ENCODE data around the gene FRK.
"Not testable (repeated sequence)": the region's sequence is repeated elsewhere in the genome, so short reads cannot be mapped to it uniquely, and the experiment has no call there.

Gene FRK

DNA sequence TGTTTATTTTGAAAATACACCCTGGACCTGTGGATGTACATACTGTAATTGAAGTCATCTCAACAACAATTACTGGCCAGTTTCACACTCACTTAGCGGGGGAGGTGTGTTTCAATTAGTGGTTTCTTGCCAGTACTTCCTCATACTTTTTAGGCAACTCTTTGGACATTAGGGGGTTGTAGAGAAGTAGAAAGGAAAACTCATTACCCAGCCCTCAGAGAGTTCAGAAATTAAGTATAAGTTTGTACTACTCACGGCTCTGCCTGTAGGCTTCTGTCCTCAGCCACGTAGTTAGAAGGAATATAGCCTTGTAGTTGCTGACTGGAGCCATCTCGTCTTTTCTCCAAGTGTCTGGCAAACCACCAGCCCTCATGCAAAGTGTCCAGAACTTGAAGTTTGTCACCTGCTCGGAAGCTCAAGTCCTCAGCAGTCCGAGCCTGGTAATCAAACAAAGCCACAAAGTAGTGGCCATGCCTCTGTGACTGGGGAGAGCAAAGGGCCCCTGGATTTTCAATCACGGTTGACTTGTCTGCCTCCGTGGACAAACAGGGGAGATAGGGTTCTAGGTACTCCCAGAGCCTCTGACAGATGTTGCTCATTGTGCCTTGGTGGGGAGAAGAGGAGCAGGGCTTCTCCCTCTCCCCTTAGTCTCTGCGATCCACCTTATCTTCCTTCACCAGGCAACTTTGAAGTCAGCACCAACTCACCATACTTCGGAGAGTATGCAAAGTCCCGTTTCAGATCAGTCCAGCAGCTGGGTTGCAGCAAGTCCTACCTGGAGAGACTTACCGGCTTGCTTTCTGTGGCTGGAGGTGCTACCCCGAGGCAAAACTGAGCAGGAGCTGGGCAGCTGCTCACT, 749 bp downstream of the FRK start:
- H3K27ac ChIP-seq (ENCODE audit: low read depth, low read length), result peak overlapping the region; percentile 71

GRCh38 chr6:116057766-116058165, 2.9 kb downstream of the FRK start:
- H3K27ac ChIP-seq (ENCODE audit: low read depth, low read length), result no peak overlapping the region
- peaks cover 0 to 23% (median 16%) of the 10 kb centered on the region in 5 donors for H3K4me1 ChIP-seq (ENCODE audit: control insufficient read depth in 5 of 5, insufficient read depth in 5 of 5, low read length in 5 of 5)
- H3K4me3 ChIP-seq (ENCODE audit: low read depth in 1 of 5, low read length in 5 of 5), result no peak overlapping the region
- no peaks in the 10 kb centered on the region for H3K27me3 ChIP-seq (ENCODE audit: control insufficient read depth in 5 of 5, insufficient read depth in 4 of 5, low read length in 5 of 5)
- no peak overlapping the region for H3K9ac ChIP-seq (ENCODE audit: low read length in 5 of 5)
- H3K36me3 ChIP-seq (ENCODE audit: control insufficient read depth in 5 of 5, insufficient read depth in 5 of 5, low read length in 5 of 5), result no peaks in the 10 kb centered on the region
- no peaks in the 10 kb centered on the region for H3K9me3 ChIP-seq (ENCODE audit: control insufficient read depth in 5 of 5, low read length in 5 of 5)

More for the DNA sequence above, 749 bp downstream of the FRK start:
- H3K4me3 ChIP-seq (ENCODE audit: low read depth in 1 of 5, low read length in 5 of 5), result peak overlapping the region; percentile 44 to 77 (median 68)
- no peaks in the 10 kb centered on the region for H3K27me3 ChIP-seq (ENCODE audit: control insufficient read depth in 5 of 5, insufficient read depth in 4 of 5, low read length in 5 of 5)
- no peaks in the 10 kb centered on the region for H3K36me3 ChIP-seq (ENCODE audit: control insufficient read depth in 5 of 5, insufficient read depth in 5 of 5, low read length in 5 of 5)
- H3K9me3 ChIP-seq (ENCODE audit: control insufficient read depth in 5 of 5, low read length in 5 of 5), result no peaks in the 10 kb centered on the region
- H3K4me1 ChIP-seq (ENCODE audit: control insufficient read depth in 5 of 5, insufficient read depth in 5 of 5, low read length in 5 of 5), result peaks cover 0 to 23% (median 16%) of the 10 kb centered on the region in 5 donors
- H3K9ac ChIP-seq (ENCODE audit: low read length in 5 of 5), result peak overlapping the region in 4 of 5 donors; percentile 3 to 72 (median 62)

- Histone ChIP-seq H3K36me3 (ENCODE audit: control insufficient read depth in 5 of 5, insufficient read depth in 5 of 5, low read length in 5 of 5) (no peaks in the 10 kb centered on the region), H3K27ac (ENCODE audit: low read depth, low read length) (no peak overlapping the region), H3K27me3 (ENCODE audit: control insufficient read depth in 5 of 5, insufficient read depth in 4 of 5, low read length in 5 of 5) (no peaks in the 10 kb centered on the region), H3K4me3 (ENCODE audit: low read depth in 1 of 5, low read length in 5 of 5) (no peak overlapping the region), H3K4me1 (ENCODE audit: control insufficient read depth in 5 of 5, insufficient read depth in 5 of 5, low read length in 5 of 5) (peaks cover 0 to 16% (median 10%) of the 10 kb centered on the region in 5 donors), H3K9ac (ENCODE audit: low read length in 5 of 5) (no peak overlapping the region), H3K9me3 (ENCODE audit: control insufficient read depth in 5 of 5, low read length in 5 of 5) (no peaks in the 10 kb centered on the region)
Measured at GRCh38 chr6:116055513-116055912, 5.2 kb downstream of the FRK start.

GRCh38 chr6:116051244-116051643, 9.4 kb downstream of the FRK start:
- no peak overlapping the region for H3K27ac ChIP-seq (ENCODE audit: low read depth, low read length)

DNA sequence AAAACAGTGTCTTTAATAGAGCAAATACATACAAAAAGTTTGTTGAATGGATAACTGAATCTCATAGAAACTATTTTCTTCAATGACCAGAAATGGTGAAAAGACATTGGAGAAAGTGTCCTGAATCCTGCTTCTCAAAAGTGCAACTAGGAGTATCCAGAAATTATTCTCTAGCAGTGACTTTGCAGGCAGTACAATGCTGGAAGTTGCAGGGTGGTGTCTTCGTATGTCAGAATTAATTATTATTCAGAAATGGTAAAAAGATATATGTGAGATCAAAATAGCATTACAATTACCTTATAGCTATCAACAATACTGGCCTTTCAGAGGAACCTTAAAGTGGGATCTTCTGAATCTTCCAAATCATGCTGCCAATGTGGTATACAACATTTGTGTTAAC, 10.0 kb downstream of the FRK start:
- Histone ChIP-seq H3K9me3 (ENCODE audit: control insufficient read depth in 5 of 5, low read length in 5 of 5) (no peaks in the 10 kb centered on the region), H3K27ac (ENCODE audit: low read depth, low read length) (no peak overlapping the region), H3K27me3 (ENCODE audit: control insufficient read depth in 5 of 5, insufficient read depth in 4 of 5, low read length in 5 of 5) (no peaks in the 10 kb centered on the region), H3K9ac (ENCODE audit: low read length in 5 of 5) (no peak overlapping the region), H3K36me3 (ENCODE audit: control insufficient read depth in 5 of 5, insufficient read depth in 5 of 5, low read length in 5 of 5) (no peaks in the 10 kb centered on the region), H3K4me3 (ENCODE audit: low read depth in 1 of 5, low read length in 5 of 5) (no peak overlapping the region), H3K4me1 (ENCODE audit: control insufficient read depth in 5 of 5, insufficient read depth in 5 of 5, low read length in 5 of 5) (peaks cover 0 to 8% (median 0%) of the 10 kb centered on the region in 5 donors)

More at GRCh38 chr6:116051244-116051643, 9.4 kb downstream of the FRK start:
- H3K27me3 ChIP-seq (ENCODE audit: control insufficient read depth in 5 of 5, insufficient read depth in 4 of 5, low read length in 5 of 5), result no peaks in the 10 kb centered on the region
- no peaks in the 10 kb centered on the region for H3K36me3 ChIP-seq (ENCODE audit: control insufficient read depth in 5 of 5, insufficient read depth in 5 of 5, low read length in 5 of 5)
- H3K4me3 ChIP-seq (ENCODE audit: low read depth in 1 of 5, low read length in 5 of 5), result no peak overlapping the region
- no peaks in the 10 kb centered on the region for H3K9me3 ChIP-seq (ENCODE audit: control insufficient read depth in 5 of 5, low read length in 5 of 5)
- peaks cover 0 to 8% (median 0%) of the 10 kb centered on the region in 5 donors for H3K4me1 ChIP-seq (ENCODE audit: control insufficient read depth in 5 of 5, insufficient read depth in 5 of 5, low read length in 5 of 5)
- no peak overlapping the region for H3K9ac ChIP-seq (ENCODE audit: low read length in 5 of 5)

DNA sequence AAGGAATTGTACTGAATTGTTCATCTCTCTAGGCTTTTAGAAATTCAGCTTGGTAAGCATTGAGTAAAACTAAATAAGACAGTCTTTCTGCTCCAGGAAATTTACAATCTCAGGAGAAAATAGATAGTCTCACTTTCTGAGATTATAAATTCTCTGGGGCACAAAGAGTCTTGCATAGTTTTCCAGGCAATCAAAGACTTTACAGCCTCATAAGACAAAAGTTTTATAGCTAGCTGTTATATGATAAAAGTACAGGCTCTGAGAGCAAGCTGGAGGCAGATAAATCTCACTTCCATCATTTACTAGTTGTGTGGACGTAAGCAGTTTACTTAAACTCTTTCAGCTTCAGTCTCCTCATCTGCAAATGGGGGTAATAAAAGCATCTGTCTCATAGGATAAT, 11.4 kb downstream of the FRK start:
- Histone ChIP-seq H3K4me1 (ENCODE audit: control insufficient read depth in 5 of 5, insufficient read depth in 5 of 5, low read length in 5 of 5) (peaks cover 0 to 8% (median 0%) of the 10 kb centered on the region in 5 donors), H3K9ac (ENCODE audit: low read length in 5 of 5) (no peak overlapping the region), H3K27me3 (ENCODE audit: control insufficient read depth in 5 of 5, insufficient read depth in 4 of 5, low read length in 5 of 5) (no peaks in the 10 kb centered on the region), H3K36me3 (ENCODE audit: control insufficient read depth in 5 of 5, insufficient read depth in 5 of 5, low read length in 5 of 5) (no peaks in the 10 kb centered on the region), H3K4me3 (ENCODE audit: low read depth in 1 of 5, low read length in 5 of 5) (no peak overlapping the region), H3K27ac (ENCODE audit: low read depth, low read length) (no peak overlapping the region), H3K9me3 (ENCODE audit: control insufficient read depth in 5 of 5, low read length in 5 of 5) (no peaks in the 10 kb centered on the region)

DNA sequence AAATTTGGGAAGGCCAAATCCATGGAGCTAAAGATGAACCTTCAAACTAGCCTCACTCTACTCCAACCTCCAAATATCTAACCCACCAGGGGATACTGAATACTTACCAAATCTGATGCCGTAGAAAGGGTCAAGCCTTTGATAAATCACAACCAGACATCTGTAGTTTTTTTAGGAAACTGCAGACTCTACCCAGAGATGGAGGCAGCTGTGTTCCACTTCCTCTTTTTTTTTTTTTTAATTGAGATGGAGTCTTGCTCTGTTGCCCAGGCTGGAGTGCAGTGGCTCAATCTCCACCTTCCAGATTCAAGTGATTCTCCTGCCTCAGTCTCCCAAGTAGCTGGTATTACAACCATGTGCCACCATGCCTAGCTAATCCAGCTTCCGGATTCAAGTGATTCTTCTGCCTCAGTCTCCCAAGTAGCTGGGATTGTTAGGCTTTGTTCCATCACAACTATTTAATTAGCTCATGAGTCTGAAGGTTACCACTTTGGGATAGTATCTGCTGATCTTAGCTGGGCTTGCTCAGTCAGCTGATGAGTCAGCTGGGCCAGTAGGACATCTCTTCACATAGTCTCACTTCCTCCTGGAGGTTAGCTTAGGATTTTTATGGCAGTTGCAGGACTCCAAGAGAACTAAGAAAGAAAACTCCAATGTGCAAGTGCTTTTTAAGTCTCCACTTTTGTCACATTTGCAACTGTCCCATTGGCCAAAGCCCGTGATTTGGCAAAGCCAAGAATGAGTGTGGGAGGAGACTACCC, 13.3 kb downstream of the FRK start:
- peaks cover 0 to 4% (median 0%) of the 10 kb centered on the region in 5 donors for H3K9me3 ChIP-seq (ENCODE audit: control insufficient read depth in 5 of 5, low read length in 5 of 5)
- H3K4me3 ChIP-seq (ENCODE audit: low read depth in 1 of 5, low read length in 5 of 5), result no peak overlapping the region
- no peak overlapping the region for H3K9ac ChIP-seq (ENCODE audit: low read length in 5 of 5)
- no peaks in the 10 kb centered on the region for H3K36me3 ChIP-seq (ENCODE audit: control insufficient read depth in 5 of 5, insufficient read depth in 5 of 5, low read length in 5 of 5)
- H3K27ac ChIP-seq (ENCODE audit: low read depth, low read length), result no peak overlapping the region
- no peaks in the 10 kb centered on the region for H3K27me3 ChIP-seq (ENCODE audit: control insufficient read depth in 5 of 5, insufficient read depth in 4 of 5, low read length in 5 of 5)
- peaks cover 0 to 8% (median 0%) of the 10 kb centered on the region in 5 donors for H3K4me1 ChIP-seq (ENCODE audit: control insufficient read depth in 5 of 5, insufficient read depth in 5 of 5, low read length in 5 of 5)

GRCh38 chr6:116046737-116047136, 14.0 kb downstream of the FRK start:
- Histone ChIP-seq H3K36me3 (ENCODE audit: control insufficient read depth in 5 of 5, insufficient read depth in 5 of 5, low read length in 5 of 5) (no peaks in the 10 kb centered on the region), H3K9me3 (ENCODE audit: control insufficient read depth in 5 of 5, low read length in 5 of 5) (peaks cover 0 to 5% (median 0%) of the 10 kb centered on the region in 5 donors), H3K9ac (ENCODE audit: low read length in 5 of 5) (no peak overlapping the region), H3K27me3 (ENCODE audit: control insufficient read depth in 5 of 5, insufficient read depth in 4 of 5, low read length in 5 of 5) (no peaks in the 10 kb centered on the region), H3K4me3 (ENCODE audit: low read depth in 1 of 5, low read length in 5 of 5) (no peak overlapping the region), H3K4me1 (ENCODE audit: control insufficient read depth in 5 of 5, insufficient read depth in 5 of 5, low read length in 5 of 5) (peaks cover 0 to 8% (median 0%) of the 10 kb centered on the region in 5 donors), H3K27ac (ENCODE audit: low read depth, low read length) (no peak overlapping the region)

DNA sequence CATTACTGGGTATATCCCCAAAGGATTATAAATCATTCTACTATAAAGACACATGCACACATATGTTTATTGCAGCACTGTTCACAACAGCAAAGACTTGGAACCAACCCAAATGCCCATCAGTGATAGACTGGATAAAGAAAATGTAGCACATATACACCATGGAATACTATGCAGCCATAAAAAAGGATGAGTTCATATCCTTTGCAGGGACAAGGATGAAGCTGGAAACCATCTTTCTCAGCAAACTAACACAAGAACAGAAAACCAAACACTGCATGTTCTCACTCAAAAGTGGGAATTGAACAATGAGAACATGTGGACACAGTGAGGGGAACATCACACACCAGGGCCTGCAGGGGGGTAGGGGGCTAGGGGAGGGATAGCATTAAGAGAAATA, 14.4 kb downstream of the FRK start:
- not testable (repeated sequence) for H3K9me3 ChIP-seq (ENCODE audit: control insufficient read depth in 5 of 5, low read length in 5 of 5); H3K27ac ChIP-seq (ENCODE audit: low read depth, low read length); H3K36me3 ChIP-seq (ENCODE audit: control insufficient read depth in 5 of 5, insufficient read depth in 5 of 5, low read length in 5 of 5); H3K27me3 ChIP-seq (ENCODE audit: control insufficient read depth in 5 of 5, insufficient read depth in 4 of 5, low read length in 5 of 5); H3K4me1 ChIP-seq (ENCODE audit: control insufficient read depth in 5 of 5, insufficient read depth in 5 of 5, low read length in 5 of 5); H3K4me3 ChIP-seq (ENCODE audit: low read depth in 1 of 5, low read length in 5 of 5); H3K9ac ChIP-seq (ENCODE audit: low read length in 5 of 5)

- Histone ChIP-seq H3K36me3 (ENCODE audit: control insufficient read depth in 5 of 5, insufficient read depth in 5 of 5, low read length in 5 of 5) (no peaks in the 10 kb centered on the region), H3K9ac (ENCODE audit: low read length in 5 of 5) (no peak overlapping the region), H3K9me3 (ENCODE audit: control insufficient read depth in 5 of 5, low read length in 5 of 5) (peaks cover 0 to 5% (median 0%) of the 10 kb centered on the region in 5 donors), H3K27me3 (ENCODE audit: control insufficient read depth in 5 of 5, insufficient read depth in 4 of 5, low read length in 5 of 5) (no peaks in the 10 kb centered on the region), H3K27ac (ENCODE audit: low read depth, low read length) (no peak overlapping the region), H3K4me1 (ENCODE audit: control insufficient read depth in 5 of 5, insufficient read depth in 5 of 5, low read length in 5 of 5) (no peaks in the 10 kb centered on the region), H3K4me3 (ENCODE audit: low read depth in 1 of 5, low read length in 5 of 5) (no peak overlapping the region)
Measured at GRCh38 chr6:116041934-116042333, 18.8 kb downstream of the FRK start.

Measured in subcutaneous abdominal adipose tissue (tissue), 5 donors.